SU-DHL-6 (cell line): ENCODE results near the gene CATSPER3.

Experiments used
- H2AFZ ChIP-seq: fragments of 200-600 bp; sonication (generic); 2 replicates; pipeline ENCODE4 v1.6.1; 2014; ENCODE audit warnings: low read depth, mild to moderate bottlenecking, moderate library complexity, mixed read lengths, antibody characterized with exemption, low read length; ENCODE audit not compliant: severe bottlenecking
- H3F3A ChIP-seq: fragments of 200-600 bp; shearing (Covaris generic); 2 replicates; pipeline ENCODE4 v1.6.0; 2016; ENCODE audit warnings: antibody characterized with exemption, mild to moderate bottlenecking; ENCODE audit not compliant: insufficient read depth
- H3K27ac ChIP-seq: fragments of 200-600 bp; sonication (generic); 2 replicates; pipeline ENCODE4 v1.5.1; 2016; ENCODE audit warnings: low read depth, mild to moderate bottlenecking, low read length, moderate library complexity, mixed read lengths
- H3K27me3 ChIP-seq: fragments of 200-600 bp; sonication (generic), shearing (Covaris generic); 2 replicates; pipeline ENCODE4 v1.6.0; 2014; ENCODE audit warnings: mild to moderate bottlenecking, low read length
- H3K36me3 ChIP-seq: fragments of 200-600 bp; sonication (generic); 2 replicates; pipeline ENCODE4 v1.6.1; 2014; ENCODE audit warnings: mild to moderate bottlenecking, low read length, mixed read lengths
- H3K4me2 ChIP-seq: fragments of 300-600, 200-600 bp; shearing (Covaris generic), sonication (generic); 2 replicates; pipeline ENCODE4 v1.6.0; 2014; ENCODE audit warnings: low read length, low read depth, mild to moderate bottlenecking; ENCODE audit not compliant: poor library complexity, severe bottlenecking
- H3K4me3 ChIP-seq: fragments of 200-600 bp; sonication (generic); 2 replicates; pipeline ENCODE4 v1.5.1; 2014; ENCODE audit warnings: antibody characterized with exemption, low read length, mild to moderate bottlenecking, mixed read lengths; ENCODE audit not compliant: insufficient read depth, poor library complexity, severe bottlenecking
- H3K79me2 ChIP-seq: fragments of 200-600 bp; sonication (generic); 2 replicates; pipeline ENCODE4 v1.6.1; 2014; ENCODE audit warnings: mild to moderate bottlenecking, low read length, moderate library complexity; ENCODE audit not compliant: insufficient read depth
- H3K9ac ChIP-seq: fragments of 200-600 bp; sonication (generic); 2 replicates; pipeline ENCODE4 v1.7.0; 2014; ENCODE audit warnings: mild to moderate bottlenecking, low read length
- H3K9me2 ChIP-seq: fragments of 200-600 bp; sonication (generic); replicated peaks from 2 replicates; pipeline ENCODE4 v1.6.1; 2014; ENCODE audit warnings: low read length; ENCODE audit not compliant: insufficient read depth
- H3K9me3 ChIP-seq: fragments of 200-600 bp; sonication (generic); 2 replicates; pipeline ENCODE4 v1.6.1; 2014; ENCODE audit warnings: low read length, mixed read lengths; ENCODE audit not compliant: insufficient read depth
- H4K20me1 ChIP-seq: fragments of 200-600 bp; sonication (generic); 2 replicates; pipeline ENCODE4 v1.6.1; 2014; ENCODE audit warnings: low read depth, mild to moderate bottlenecking, antibody characterized with exemption, low read length, moderate library complexity, mixed read lengths
- EZH2phosphoT487 ChIP-seq: fragments of 200-600 bp; sonication (generic), shearing (Covaris generic); conservative IDR thresholded peaks from 2 replicates; pipeline ENCODE4 v1.6.1; 2018; ENCODE audit warnings: mild to moderate bottlenecking, antibody characterized with exemption, low read length, moderate library complexity, mixed read lengths
- TF ChIP-seq, protein P1 (sequence below): fragments of 200-600 bp; sonication (generic); IDR thresholded peaks from one replicate; pipeline ENCODE4 v1.5.1; 2017; ENCODE audit warnings: antibody characterized with exemption, mild to moderate bottlenecking, low read length, moderate library complexity; ENCODE audit not compliant: insufficient read depth, poor library complexity, severe bottlenecking

Gene CATSPER3

DNA sequence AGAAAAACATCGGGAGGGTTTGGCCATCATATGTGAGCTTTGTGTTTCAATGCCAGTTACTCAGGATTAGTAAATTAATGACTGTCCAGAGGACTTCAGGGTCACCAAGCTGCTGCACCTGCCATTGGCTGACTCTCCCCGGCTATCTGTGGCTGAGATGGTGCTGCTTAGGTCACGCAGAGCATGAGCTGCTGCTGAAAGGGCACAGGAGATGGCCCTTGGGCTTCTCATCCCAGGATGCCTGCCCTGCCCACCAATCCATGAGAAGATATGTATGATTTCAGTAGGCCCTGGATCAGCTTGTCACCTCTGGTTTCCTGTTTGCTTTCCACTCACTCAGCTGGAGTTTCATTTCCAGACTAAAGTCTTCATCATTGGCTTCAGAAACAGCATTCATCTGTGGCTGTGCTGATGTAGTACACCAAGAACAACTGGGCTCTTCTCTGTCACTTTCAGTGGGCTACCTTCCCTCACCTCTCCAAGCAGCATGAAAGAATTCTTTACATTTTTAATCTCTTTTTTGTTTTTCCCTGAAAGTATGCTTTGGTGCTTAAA is 2.4 kb upstream of the CATSPER3 start:
- TF ChIP-seq, protein P1, sequence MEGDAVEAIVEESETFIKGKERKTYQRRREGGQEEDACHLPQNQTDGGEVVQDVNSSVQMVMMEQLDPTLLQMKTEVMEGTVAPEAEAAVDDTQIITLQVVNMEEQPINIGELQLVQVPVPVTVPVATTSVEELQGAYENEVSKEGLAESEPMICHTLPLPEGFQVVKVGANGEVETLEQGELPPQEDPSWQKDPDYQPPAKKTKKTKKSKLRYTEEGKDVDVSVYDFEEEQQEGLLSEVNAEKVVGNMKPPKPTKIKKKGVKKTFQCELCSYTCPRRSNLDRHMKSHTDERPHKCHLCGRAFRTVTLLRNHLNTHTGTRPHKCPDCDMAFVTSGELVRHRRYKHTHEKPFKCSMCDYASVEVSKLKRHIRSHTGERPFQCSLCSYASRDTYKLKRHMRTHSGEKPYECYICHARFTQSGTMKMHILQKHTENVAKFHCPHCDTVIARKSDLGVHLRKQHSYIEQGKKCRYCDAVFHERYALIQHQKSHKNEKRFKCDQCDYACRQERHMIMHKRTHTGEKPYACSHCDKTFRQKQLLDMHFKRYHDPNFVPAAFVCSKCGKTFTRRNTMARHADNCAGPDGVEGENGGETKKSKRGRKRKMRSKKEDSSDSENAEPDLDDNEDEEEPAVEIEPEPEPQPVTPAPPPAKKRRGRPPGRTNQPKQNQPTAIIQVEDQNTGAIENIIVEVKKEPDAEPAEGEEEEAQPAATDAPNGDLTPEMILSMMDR = no peak
- TF ChIP-seq EZH2phosphoT487 = no peak
- H3K9ac ChIP-seq = no peak overlapping the region

DNA sequence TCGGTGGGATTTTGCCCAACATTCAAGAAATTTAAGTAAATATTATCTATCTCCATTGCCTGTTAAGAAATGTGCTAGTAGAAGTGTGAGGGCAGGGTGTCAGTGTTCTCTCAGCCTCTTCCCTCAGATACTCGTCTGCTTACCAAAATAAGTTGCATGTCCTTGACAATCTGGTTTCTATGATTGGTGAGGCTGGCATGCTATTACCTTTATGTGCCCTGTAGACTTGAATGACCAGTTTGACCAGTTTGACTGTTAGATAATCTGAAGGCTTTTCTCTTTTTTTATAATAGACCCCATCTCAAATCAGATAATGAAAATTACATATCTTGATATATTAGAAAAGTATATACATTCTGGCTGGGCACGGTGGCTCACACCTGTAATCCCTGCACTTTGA is 348 bp downstream of the CATSPER3 start:
- H3K9me3 ChIP-seq = no peaks in the 10 kb centered on the region
- no peak overlapping the region for H3K9ac ChIP-seq

More for the DNA sequence above, 2.4 kb upstream of the CATSPER3 start:
- Histone ChIP-seq H3K9me3 (no peaks in the 10 kb centered on the region), H3K9me2 (no peaks in the 10 kb centered on the region), H3K4me3 (no peak overlapping the region), H3K27ac (no peak overlapping the region), H3K36me3 (no peaks in the 10 kb centered on the region), H4K20me1 (no peaks in the 10 kb centered on the region), H3K27me3 (no peaks in the 10 kb centered on the region), H2AFZ (no peak overlapping the region), H3F3A (0 out of 2 replicates have a peak, but pooled peaks cover 1% of the 10 kb centered on the region), H3K4me2 (no peak overlapping the region), H3K79me2 (no peaks in the 10 kb centered on the region)

DNA sequence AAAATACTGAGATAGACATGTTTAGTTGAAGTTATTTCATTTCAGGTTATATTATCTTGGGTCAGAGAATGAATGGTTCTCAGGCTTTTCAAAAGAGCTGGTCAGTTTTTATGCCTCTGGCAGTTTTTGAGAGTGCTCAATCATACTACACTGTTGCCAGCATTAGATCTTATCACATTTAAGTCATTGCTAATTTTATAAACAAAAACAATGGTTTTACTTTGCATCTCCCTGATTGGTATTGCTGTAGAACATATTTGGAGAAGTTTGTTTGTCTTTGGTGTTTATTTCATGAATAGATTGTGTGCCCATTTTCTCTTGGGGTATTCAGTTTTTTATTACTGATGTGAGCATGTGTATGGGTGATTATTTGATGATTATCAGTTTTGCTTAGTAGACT is 1.5 kb downstream of the CATSPER3 start:
- H3K9me2 ChIP-seq = no peaks in the 10 kb centered on the region
- no peaks in the 10 kb centered on the region for H3K36me3 ChIP-seq
- no peaks in the 10 kb centered on the region for H3K79me2 ChIP-seq
- no peak overlapping the region for H3K9ac ChIP-seq
- H3K4me3 ChIP-seq = no peak overlapping the region
- TF ChIP-seq EZH2phosphoT487 = no peak
- TF ChIP-seq, protein P1 = no peak
- no peaks in the 10 kb centered on the region for H3F3A ChIP-seq
- no peaks in the 10 kb centered on the region for H3K9me3 ChIP-seq
- H2AFZ ChIP-seq = no peak overlapping the region
- no peak overlapping the region for H3K27ac ChIP-seq
- no peaks in the 10 kb centered on the region for H3K27me3 ChIP-seq
- H3K4me2 ChIP-seq = no peak overlapping the region
- H4K20me1 ChIP-seq = no peaks in the 10 kb centered on the region

More for the DNA sequence above, 348 bp downstream of the CATSPER3 start:
- TF ChIP-seq, protein P1 = no peak
- no peak for TF ChIP-seq EZH2phosphoT487
- Histone ChIP-seq H3F3A (no peaks in the 10 kb centered on the region), H3K79me2 (no peaks in the 10 kb centered on the region), H3K9me2 (no peaks in the 10 kb centered on the region), H3K27ac (no peak overlapping the region), H3K4me3 (no peak overlapping the region), H4K20me1 (no peaks in the 10 kb centered on the region), H3K4me2 (no peak overlapping the region), H3K36me3 (no peaks in the 10 kb centered on the region), H3K27me3 (no peaks in the 10 kb centered on the region), H2AFZ (no peak overlapping the region)
